UCSD-AML1 (cell line): ENCODE measurements around the gene UPK1A.
"Not testable (repeated sequence)": the region's sequence is repeated elsewhere in the genome, so short reads cannot be mapped to it uniquely, and the experiment has no call there.

ENCODE experiments used
- DNase-seq: peaks from one replicate; lab custom pipeline; 2025; ENCODE audit not compliant: unreplicated experiment; lab: John Stamatoyannopoulos, UW

Gene UPK1A

DNA sequence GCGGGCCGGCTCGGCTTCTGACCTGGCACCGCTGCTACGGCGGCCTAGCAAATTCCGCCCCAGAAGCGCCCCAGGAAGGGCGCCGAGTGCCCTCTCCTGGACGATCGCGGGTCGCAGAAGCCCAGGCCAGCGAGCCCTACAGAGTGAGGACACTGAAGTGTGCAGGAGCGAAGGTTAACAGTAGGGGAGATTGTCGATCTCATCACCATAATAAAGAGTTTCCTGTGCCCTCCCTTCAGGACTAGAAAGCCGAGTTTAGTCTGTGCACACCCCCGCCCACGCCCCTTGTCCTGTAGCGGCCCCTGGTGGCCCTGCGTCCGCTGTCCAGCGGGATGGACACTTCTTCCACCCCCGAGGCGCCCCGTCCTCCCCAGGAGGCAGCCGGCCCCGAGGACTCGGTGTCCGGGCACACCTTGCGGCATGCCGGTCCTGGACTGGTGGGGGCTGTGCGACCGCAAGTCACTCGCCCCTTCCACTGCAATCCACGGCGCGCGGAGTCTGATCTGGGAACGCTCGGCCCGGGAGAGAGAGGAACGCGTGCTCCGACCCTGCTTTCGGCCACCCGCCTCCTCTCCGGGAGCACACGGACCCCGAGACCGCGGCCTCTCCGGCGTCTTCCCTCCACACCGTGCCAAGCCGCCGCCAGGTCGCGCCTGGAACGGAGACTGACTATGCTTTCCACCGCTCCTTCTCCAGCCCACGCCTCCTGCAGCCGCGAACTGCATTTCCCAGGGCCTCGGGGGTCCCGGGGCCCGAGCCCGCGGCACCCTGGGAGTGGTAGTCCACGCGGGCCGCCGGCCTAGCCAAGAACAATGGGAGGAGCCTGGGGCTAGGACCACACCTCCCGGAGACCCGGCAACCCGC is 50.7 kb downstream of the UPK1A start:
- peak; percentile 84 for DNase-seq

DNA sequence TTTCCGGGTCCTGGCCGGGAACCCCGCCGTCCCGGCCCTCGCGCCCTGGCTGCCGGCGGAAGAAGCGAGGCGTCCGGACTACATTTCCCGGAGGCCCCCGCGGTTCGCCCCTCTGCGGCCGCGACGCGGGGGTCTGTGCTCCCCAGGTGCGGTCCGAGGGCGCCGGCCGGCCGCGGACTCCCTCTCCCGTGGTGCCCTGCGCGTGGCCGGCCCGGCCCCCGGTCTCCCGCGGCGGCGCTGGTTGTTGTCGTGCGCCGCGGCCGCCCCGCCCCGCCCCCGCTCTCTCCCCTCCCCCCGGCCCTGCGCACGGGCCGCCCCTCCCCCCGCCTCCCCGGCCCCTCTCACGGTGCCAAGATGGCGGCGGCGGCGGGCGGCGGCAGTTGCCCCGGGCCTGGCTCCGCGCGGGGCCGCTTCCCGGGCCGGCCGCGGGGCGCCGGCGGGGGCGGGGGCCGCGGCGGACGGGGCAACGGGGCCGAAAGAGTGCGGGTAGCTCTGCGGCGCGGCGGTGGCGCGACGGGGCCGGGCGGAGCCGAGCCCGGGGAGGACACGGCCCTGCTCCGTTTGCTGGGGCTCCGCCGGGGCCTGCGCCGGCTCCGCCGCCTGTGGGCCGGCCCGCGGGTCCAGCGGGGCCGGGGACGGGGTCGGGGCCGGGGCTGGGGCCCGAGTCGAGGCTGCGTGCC is 51.5 kb downstream of the UPK1A start, which contains the start of gene KMT2B:
TSS of gene KMT2B (plus strand) at position 339 of the 680 bp plus-strand sequence. CDS start at position 355, 16 bp downstream.
- peak; percentile 96 for DNase-seq

DNA sequence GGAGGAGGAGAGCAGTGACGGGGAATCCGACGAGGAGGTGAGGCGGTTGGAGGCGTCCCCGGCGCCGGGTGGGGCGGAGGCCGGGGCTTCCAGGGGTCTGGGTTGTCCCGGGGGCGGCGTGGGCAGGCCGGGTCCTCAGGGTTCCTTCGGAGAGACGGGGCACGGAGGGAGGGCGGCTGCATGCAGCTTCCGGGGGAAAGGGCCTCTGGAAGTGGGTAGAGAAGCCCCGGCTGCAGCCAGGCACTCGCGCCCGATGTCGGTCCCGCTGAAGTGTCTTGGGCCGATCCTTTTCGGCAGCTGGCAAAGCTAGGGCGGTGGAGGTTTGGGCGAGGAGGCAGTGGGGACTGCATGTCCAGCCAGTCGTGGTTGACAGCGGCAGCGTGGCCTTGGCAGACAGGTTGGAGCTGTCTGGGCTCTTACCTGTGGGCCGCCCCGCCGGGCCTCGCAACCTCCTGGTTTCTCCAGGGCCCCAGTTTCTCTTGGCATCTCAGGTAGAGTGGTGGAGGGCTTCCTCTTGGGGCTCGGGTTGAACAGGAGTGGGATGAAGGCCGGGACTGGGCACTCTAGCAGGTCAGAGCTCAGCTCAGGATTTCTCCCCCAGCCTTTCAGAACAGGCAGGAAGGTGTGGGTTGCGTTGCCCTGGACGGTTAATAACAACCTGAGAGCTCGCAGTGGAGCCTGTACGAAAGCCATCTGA is 52.2 kb downstream of the UPK1A start:
- DNase-seq = peak; percentile 48

DNA sequence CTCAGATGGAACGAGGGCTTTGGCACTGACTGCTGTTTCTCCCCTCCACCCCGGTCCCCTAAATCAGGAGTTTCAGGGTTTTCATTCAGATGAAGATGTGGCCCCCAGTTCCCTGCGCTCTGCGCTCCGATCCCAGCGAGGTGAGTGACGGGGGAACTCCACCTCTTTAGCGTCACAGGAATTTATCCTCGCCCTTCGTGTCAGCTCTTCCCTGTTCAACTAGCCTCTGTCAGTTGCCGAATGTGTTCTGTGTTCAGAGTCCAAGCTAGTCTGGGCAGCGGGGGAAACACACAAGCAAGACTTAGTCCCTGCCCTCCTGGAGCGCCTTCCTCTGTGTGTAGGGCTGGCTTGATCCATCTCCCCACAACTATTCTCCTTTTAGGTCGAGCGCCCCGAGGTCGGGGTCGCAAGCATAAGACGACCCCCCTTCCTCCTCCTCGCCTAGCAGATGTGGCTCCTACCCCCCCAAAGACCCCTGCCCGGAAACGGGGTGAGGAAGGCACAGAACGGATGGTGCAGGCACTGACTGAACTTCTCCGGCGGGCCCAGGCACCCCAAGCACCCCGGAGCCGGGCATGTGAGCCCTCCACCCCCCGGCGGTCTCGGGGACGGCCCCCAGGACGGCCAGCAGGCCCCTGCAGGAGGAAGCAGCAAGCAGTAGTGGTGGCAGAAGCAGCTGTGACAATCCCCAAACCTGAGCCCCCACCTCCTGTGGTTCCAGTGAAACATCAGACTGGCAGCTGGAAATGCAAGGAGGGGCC is 53.3 kb downstream of the UPK1A start:
- no peak for DNase-seq

DNA sequence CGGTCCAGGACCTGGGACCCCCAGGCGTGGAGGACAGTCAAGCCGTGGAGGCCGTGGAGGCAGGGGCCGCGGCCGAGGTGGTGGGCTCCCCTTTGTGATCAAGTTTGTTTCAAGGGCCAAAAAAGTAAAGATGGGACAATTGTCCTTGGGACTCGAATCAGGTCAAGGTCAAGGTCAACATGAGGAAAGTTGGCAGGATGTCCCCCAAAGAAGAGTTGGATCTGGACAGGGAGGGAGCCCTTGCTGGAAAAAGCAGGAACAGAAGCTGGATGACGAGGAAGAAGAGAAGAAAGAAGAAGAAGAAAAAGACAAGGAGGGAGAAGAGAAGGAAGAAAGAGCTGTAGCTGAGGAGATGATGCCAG is 53.8 kb downstream of the UPK1A start:
- DNase-seq = no peak

DNA sequence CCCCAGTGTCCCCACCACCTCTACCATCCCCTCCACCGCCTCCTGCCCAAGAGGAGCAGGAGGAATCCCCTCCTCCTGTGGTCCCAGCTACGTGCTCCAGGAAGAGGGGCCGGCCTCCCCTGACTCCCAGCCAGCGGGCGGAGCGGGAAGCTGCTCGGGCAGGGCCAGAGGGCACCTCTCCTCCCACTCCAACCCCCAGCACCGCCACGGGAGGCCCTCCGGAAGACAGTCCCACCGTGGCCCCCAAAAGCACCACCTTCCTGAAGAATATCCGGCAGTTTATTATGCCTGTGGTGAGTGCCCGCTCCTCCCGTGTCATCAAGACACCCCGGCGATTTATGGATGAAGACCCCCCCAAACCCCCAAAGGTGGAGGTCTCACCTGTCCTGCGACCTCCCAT is 54.3 kb downstream of the UPK1A start:
- no peak for DNase-seq

DNA sequence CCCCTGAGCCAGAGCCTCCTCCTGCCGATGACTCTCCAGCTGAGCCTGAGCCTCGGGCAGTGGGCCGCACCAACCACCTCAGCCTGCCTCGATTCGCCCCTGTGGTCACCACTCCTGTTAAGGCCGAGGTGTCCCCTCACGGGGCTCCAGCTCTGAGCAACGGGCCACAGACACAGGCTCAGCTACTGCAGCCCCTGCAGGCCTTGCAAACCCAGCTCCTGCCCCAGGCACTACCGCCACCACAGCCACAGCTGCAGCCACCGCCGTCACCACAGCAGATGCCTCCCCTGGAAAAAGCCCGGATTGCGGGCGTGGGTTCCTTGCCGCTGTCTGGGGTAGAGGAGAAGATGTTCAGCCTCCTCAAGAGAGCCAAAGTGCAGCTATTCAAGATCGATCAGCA is 55.1 kb downstream of the UPK1A start:
- no peak for DNase-seq

DNA sequence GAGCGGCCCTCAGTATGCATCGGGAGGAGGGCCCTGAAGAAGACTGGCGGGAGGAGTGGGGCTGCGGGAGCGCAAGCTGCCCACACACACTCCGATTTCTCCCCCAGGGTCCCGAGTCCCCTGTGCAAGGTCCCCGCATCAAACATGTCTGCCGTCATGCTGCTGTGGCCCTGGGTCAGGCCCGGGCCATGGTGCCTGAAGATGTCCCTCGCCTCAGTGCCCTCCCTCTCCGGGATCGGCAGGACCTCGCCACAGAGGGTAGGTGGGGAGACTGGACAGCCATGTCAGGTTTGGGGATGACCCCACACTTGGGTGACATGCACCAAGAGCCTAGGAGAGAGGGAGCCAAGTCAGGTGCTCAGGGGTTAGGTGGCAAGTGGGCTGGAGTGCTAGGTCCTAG is 56.1 kb downstream of the UPK1A start:
- no peak for DNase-seq

DNA sequence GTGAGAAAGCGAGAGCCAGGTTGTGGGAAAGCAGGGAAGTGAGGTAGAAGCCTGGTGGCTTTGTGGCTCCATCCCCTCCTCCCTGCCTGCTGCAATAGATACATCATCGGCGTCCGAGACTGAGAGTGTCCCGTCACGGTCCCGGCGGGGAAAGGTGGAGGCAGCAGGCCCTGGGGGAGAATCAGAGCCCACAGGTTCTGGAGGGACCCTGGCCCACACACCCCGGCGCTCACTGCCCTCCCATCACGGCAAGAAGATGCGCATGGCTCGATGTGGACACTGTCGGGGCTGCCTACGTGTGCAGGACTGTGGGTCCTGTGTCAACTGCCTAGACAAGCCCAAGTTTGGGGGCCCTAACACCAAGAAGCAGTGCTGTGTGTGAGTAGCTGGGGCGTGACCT is 56.6 kb downstream of the UPK1A start:
- no peak for DNase-seq

DNA sequence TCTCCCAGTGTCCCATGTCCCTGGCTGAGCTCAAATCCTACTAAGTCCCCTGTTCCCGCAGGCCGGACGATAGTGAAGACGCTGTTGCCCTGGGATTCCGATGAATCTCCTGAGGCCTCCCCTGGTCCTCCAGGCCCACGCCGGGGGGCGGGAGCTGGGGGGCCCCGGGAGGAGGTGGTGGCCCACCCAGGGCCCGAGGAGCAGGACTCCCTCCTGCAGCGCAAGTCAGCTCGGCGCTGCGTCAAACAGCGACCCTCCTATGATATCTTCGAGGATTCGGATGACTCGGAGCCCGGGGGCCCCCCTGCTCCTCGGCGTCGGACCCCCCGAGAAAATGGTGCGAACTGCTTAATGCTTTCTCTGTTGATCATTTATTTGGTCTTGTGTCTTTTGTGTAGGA is 57.4 kb downstream of the UPK1A start:
- DNase-seq = no peak

DNA sequence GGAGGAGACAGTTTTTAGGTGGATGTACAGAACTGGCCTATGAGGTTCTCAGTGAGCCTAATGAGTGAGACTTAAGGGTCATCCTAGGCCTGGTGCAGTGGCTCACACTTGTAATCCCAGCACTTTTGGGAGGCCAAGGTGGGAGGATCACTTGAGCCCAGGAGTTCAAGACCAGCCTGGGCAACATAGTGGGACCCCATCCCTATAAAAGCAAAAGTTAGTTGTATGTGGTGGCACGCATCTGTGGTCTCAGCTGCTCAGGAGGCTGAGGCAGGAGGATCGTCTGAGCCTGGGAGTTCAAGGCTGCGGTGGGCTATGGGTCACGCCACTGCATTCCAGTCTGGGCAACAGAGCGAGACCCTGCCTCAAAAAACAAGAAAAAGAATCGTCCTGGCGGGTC is 57.8 kb downstream of the UPK1A start:
- DNase-seq = not testable (repeated sequence)

DNA sequence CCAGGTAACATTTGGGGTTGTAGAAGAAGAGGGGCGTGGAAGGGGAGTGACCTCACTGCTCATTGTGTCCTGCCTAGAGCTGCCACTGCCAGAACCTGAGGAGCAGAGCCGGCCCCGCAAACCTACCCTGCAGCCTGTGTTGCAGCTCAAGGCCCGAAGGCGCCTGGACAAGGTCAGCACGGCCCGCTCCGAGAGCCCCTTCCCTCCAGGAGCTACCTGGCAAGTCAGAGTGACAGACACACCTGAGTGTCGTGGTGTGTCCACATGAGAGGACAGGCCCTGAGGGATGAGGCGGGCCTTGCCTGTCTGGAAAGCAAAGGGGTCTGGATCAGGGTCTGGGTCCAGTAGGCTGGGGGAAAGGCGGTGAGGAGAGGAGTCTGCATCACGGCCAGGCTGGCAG is 58.2 kb downstream of the UPK1A start:
- no peak for DNase-seq

DNA sequence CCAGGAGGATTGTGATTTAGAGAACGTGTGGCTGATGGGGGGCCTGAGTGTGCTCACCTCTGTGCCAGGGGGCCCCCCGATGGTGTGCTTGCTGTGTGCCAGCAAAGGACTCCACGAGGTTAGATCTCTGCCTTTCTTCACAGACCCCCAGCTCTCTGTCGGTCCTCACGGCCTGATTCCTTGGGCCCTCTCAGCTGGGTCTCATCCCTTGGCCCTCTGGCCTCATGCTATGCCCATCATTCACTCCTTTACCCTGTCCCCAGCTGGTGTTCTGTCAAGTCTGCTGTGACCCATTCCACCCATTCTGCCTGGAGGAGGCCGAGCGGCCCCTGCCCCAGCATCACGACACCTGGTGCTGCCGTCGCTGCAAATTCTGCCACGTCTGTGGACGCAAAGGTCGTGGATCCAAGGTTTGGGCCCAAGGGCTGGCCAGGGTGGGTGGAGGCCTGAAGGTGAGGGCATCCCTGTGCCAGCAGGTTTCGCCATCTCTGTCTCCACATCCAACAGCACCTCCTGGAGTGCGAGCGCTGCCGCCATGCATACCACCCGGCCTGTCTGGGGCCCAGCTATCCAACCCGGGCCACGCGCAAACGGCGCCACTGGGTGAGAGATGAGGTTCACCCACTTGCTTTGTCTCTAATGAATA is 59.0 kb downstream of the UPK1A start:
- no peak for DNase-seq

DNA sequence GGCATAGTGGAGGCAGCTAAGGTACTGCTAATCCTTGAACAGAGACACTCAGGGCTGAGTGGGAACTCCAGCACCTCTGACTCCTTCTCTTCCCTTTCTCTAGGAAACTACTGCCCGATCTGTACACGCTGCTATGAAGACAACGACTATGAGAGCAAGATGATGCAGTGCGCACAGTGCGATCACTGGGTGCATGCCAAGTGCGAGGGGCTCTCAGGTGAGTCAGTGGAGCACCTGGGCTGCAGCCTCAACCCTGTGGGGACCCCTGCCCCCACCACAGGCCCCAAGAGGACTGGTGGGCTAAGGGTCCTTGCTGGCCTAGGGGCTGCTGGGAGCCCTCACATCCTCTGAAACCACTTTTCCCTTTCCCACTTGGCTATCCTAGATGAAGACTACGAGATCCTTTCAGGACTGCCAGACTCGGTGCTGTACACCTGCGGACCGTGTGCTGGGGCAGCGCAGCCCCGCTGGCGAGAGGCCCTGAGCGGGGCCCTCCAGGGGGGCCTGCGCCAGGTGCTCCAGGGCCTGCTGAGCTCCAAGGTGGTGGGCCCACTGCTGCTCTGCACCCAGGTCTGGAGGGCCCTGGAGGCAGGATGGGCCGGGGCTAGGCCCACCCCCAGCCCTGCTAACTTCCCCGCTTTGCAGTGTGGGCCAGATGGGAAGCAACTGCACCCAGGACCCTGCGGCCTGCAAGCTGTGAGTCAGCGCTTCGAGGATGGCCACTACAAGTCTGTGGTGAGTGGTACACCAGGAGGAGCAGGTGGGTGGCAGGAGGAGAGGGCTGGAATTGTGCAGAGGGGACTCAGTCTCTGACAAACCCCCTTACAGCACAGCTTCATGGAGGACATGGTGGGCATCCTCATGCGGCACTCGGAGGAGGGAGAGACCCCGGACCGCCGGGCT is 61.0 kb downstream of the UPK1A start:
- no peak for DNase-seq
